ENCODE measurements around the gene MB. TPM values are rescaled to one million over a fixed set of nuclear protein-coding genes. Genes with fewer than 3 reads are reported as not detected.

The MB gene
- total RNA-seq, 2 experiments from 2014 or later = not detected

GRCh38 chr22:35576671-35577070, 40.5 kb downstream of the MB start:
- Histone ChIP-seq H3K4me3 (ENCODE audit: low read depth, low read length, poor library complexity, severe bottlenecking) (no peak overlapping the region), H3K4me1 (ENCODE audit: insufficient read depth, low read length, poor library complexity, severe bottlenecking) (no peaks in the 10 kb centered on the region), H3K27ac (ENCODE audit: low read depth, low read length, poor library complexity, severe bottlenecking) (no peak overlapping the region), H3K4me2 (ENCODE audit: low read length) (no peak overlapping the region), H3K36me3 (ENCODE audit: insufficient read depth, low read length) (no peaks in the 10 kb centered on the region), H4K20me1 (ENCODE audit: insufficient read depth, low read length) (no peaks in the 10 kb centered on the region), H3K79me2 (ENCODE audit: insufficient read depth, low read depth, low read length) (no peaks in the 10 kb centered on the region), H2AFZ (ENCODE audit: low read length) (no peak overlapping the region), H3K9me2 (ENCODE audit: insufficient read depth, low read length) (no peaks in the 10 kb centered on the region), H3K9me3 (ENCODE audit: low read length) (no peaks in the 10 kb centered on the region)
- intact Hi-C loops (cut with micrococcal nuclease; ENCODE audit: unreplicated experiment) = no loop called here
- ChIA-PET POLR2A (interaction anchor here (0.6 kb wide), 1 partner anchor 173 kb away, joined by 4 read pairs; no protein-coding TSS in a partner anchor), CTCF (ENCODE audit: unreplicated experiment) (no interaction called here)
- BruUV-seq (replicated peaks) = no TSS peak
- TF ChIP-seq CTCF (conservative IDR thresholded peaks at IDR 0.05; ENCODE audit: low read length) (no peak), EZH2phosphoT487 (IDR thresholded peaks at IDR 0.05; ENCODE audit: borderline replicate concordance, low read depth, low read length) (no peak)
- no peak for DNase-seq (ENCODE audit: low spot score)

- TF ChIP-seq EZH2phosphoT487 (IDR thresholded peaks at IDR 0.05; ENCODE audit: borderline replicate concordance, low read depth, low read length) (no peak), CTCF (conservative IDR thresholded peaks at IDR 0.05; ENCODE audit: low read length) (no peak)
- no peak overlapping the region for H3K4me3 ChIP-seq (ENCODE audit: low read depth, low read length, poor library complexity, severe bottlenecking)
- H3K4me1 ChIP-seq (ENCODE audit: insufficient read depth, low read length, poor library complexity, severe bottlenecking) = no peaks in the 10 kb centered on the region
- intact Hi-C loops (cut with micrococcal nuclease; ENCODE audit: unreplicated experiment) = no loop called here
- H4K20me1 ChIP-seq (ENCODE audit: insufficient read depth, low read length) = no peaks in the 10 kb centered on the region
- peak; percentile 49 for DNase-seq (ENCODE audit: low spot score)
- no peak overlapping the region for H2AFZ ChIP-seq (ENCODE audit: low read length)
- ChIA-PET CTCF (ENCODE audit: unreplicated experiment) (no interaction called here), POLR2A (interaction anchor here (0.8 kb wide), 1 partner anchor 23 kb away, joined by 3 read pairs; no protein-coding TSS in a partner anchor)
- H3K9me3 ChIP-seq (ENCODE audit: low read length) = no peaks in the 10 kb centered on the region
- no peaks in the 10 kb centered on the region for H3K79me2 ChIP-seq (ENCODE audit: insufficient read depth, low read depth, low read length)
- H3K27ac ChIP-seq (ENCODE audit: low read depth, low read length, poor library complexity, severe bottlenecking) = no peak overlapping the region
- peak overlapping the region; percentile 17; the same call in 1 of the 2 replicates for H3K4me2 ChIP-seq (ENCODE audit: low read length)
- no TSS peak for BruUV-seq (replicated peaks)
- no peaks in the 10 kb centered on the region for H3K36me3 ChIP-seq (ENCODE audit: insufficient read depth, low read length)
- H3K9me2 ChIP-seq (ENCODE audit: insufficient read depth, low read length) = no peaks in the 10 kb centered on the region
Measured at GRCh38 chr22:35575116-35575748, 41.9 kb downstream of the MB start.

GRCh38 chr22:35572556-35572955, 44.6 kb downstream of the MB start:
- Histone ChIP-seq H3K36me3 (ENCODE audit: insufficient read depth, low read length) (no peaks in the 10 kb centered on the region), H3K27ac (ENCODE audit: low read depth, low read length, poor library complexity, severe bottlenecking) (no peak overlapping the region), H3K9me3 (ENCODE audit: low read length) (no peaks in the 10 kb centered on the region), H3K9me2 (ENCODE audit: insufficient read depth, low read length) (no peaks in the 10 kb centered on the region), H3K4me3 (ENCODE audit: low read depth, low read length, poor library complexity, severe bottlenecking) (no peak overlapping the region), H3K4me1 (ENCODE audit: insufficient read depth, low read length, poor library complexity, severe bottlenecking) (no peaks in the 10 kb centered on the region), H3K4me2 (ENCODE audit: low read length) (no peak overlapping the region), H2AFZ (ENCODE audit: low read length) (no peak overlapping the region), H3K79me2 (ENCODE audit: insufficient read depth, low read depth, low read length) (no peaks in the 10 kb centered on the region), H4K20me1 (ENCODE audit: insufficient read depth, low read length) (no peaks in the 10 kb centered on the region)
- intact Hi-C loops (cut with micrococcal nuclease; ENCODE audit: unreplicated experiment) = no loop called here
- ChIA-PET POLR2A (interaction anchor here (0.6 kb wide), 1 partner anchor 195 kb away, joined by 3 read pairs; no protein-coding TSS in a partner anchor), CTCF (ENCODE audit: unreplicated experiment) (no interaction called here)
- DNase-seq (ENCODE audit: low spot score) = no peak
- TF ChIP-seq EZH2phosphoT487 (IDR thresholded peaks at IDR 0.05; ENCODE audit: borderline replicate concordance, low read depth, low read length) (no peak), CTCF (conservative IDR thresholded peaks at IDR 0.05; ENCODE audit: low read length) (no peak)
- BruUV-seq (replicated peaks) = no TSS peak

All from OCI-LY7 (cell line).